ENCODE results near the gene PDLIM7. TPM values are rescaled to one million over a fixed set of nuclear protein-coding genes. Genes with fewer than 3 reads are reported as not detected.
A peak's percentile ranks its signal among the peaks of the same experiment; 100 is the strongest.
"Not testable (repeated sequence)": the region's sequence is repeated elsewhere in the genome, so short reads cannot be mapped to it uniquely, and the experiment has no call there.

The PDLIM7 gene
- total and polyA plus RNA-seq, 4 donors: 184 to 1,248 (median 620) TPM

- intact Hi-C loops (cut with DNase I): no loop called here
- ATAC-seq (ENCODE audit: low FRiP score): peak; percentile 12
- Histone ChIP-seq H3K27ac (ENCODE audit: low read depth in 1 of 2, low read length in 2 of 2) (peak overlapping the region; percentile 14 to 31), H3K36me3 (ENCODE audit: control insufficient read depth in 1 of 2, insufficient read depth in 2 of 2, low read length in 1 of 2) (peaks cover 0 to 16% of the 10 kb centered on the region in 2 donors), H3K4me3 (ENCODE audit: low read length in 2 of 2) (no peak overlapping the region), H3K4me1 (ENCODE audit: control insufficient read depth in 1 of 2, insufficient read depth in 2 of 2, low read length in 2 of 2) (no peaks in the 10 kb centered on the region), H3K27me3 (ENCODE audit: control insufficient read depth in 1 of 2, insufficient read depth in 2 of 2, low read length in 1 of 2) (no peaks in the 10 kb centered on the region), H3K9me3 (ENCODE audit: control insufficient read depth, low read length) (no peaks in the 10 kb centered on the region)
- WGBS, 2 donors: 16 to 20% methylated on average over 28 to 43 of the region's 43 CpGs
- DNase-seq: peak in 1 of 2 donors; percentile 86
Observed at GRCh38 chr5:177491429-177491945, 5.9 kb downstream of the PDLIM7 start.

GRCh38 chr5:177490992-177491391 is 6.4 kb downstream of the PDLIM7 start:
- H3K27me3 ChIP-seq (ENCODE audit: control insufficient read depth in 1 of 2, insufficient read depth in 2 of 2, low read length in 1 of 2): no peaks in the 10 kb centered on the region
- no peak for DNase-seq
- peaks cover 0 to 18% of the 10 kb centered on the region in 2 donors for H3K36me3 ChIP-seq (ENCODE audit: control insufficient read depth in 1 of 2, insufficient read depth in 2 of 2, low read length in 1 of 2)
- H3K4me3 ChIP-seq (ENCODE audit: low read length in 2 of 2): no peak overlapping the region
- H3K27ac ChIP-seq (ENCODE audit: low read depth in 1 of 2, low read length in 2 of 2): peak overlapping the region in 1 of 2 donors; percentile 10
- ATAC-seq (ENCODE audit: low FRiP score): no peak
- WGBS, 2 donors: 26 to 29% methylated on average over 16 of the region's 16 CpGs
- no peaks in the 10 kb centered on the region for H3K4me1 ChIP-seq (ENCODE audit: control insufficient read depth in 1 of 2, insufficient read depth in 2 of 2, low read length in 2 of 2)
- intact Hi-C loops (cut with DNase I): no loop called here
- no peaks in the 10 kb centered on the region for H3K9me3 ChIP-seq (ENCODE audit: control insufficient read depth, low read length)

GRCh38 chr5:177490311-177490991 is 7.0 kb downstream of the PDLIM7 start:
- intact Hi-C loops (cut with DNase I): no loop called here
- ATAC-seq (ENCODE audit: low FRiP score) (no peak), DNase-seq (no peak)
- Histone ChIP-seq H3K36me3 (ENCODE audit: control insufficient read depth in 1 of 2, insufficient read depth in 2 of 2, low read length in 1 of 2) (peaks cover 0 to 18% of the 10 kb centered on the region in 2 donors), H3K4me1 (ENCODE audit: control insufficient read depth in 1 of 2, insufficient read depth in 2 of 2, low read length in 2 of 2) (no peaks in the 10 kb centered on the region), H3K27me3 (ENCODE audit: control insufficient read depth in 1 of 2, insufficient read depth in 2 of 2, low read length in 1 of 2) (no peaks in the 10 kb centered on the region), H3K27ac (ENCODE audit: low read depth in 1 of 2, low read length in 2 of 2) (peak overlapping the region in 1 of 2 donors; percentile 11), H3K9me3 (ENCODE audit: control insufficient read depth, low read length) (no peaks in the 10 kb centered on the region), H3K4me3 (ENCODE audit: low read length in 2 of 2) (no peak overlapping the region)
- 17 to 23% methylated on average over 15 of the region's 15 CpGs for WGBS, 2 donors

- H3K9me3 ChIP-seq (ENCODE audit: control insufficient read depth, low read length): no peaks in the 10 kb centered on the region
- DNase-seq (peak in 1 of 2 donors; percentile 81), ATAC-seq (ENCODE audit: low FRiP score) (no peak)
- peaks cover 0 to 18% of the 10 kb centered on the region in 2 donors for H3K36me3 ChIP-seq (ENCODE audit: control insufficient read depth in 1 of 2, insufficient read depth in 2 of 2, low read length in 1 of 2)
- H3K27ac ChIP-seq (ENCODE audit: low read depth in 1 of 2, low read length in 2 of 2): no peak overlapping the region
- intact Hi-C loops (cut with DNase I): no loop called here
- H3K4me3 ChIP-seq (ENCODE audit: low read length in 2 of 2): no peak overlapping the region
- no peaks in the 10 kb centered on the region for H3K27me3 ChIP-seq (ENCODE audit: control insufficient read depth in 1 of 2, insufficient read depth in 2 of 2, low read length in 1 of 2)
- H3K4me1 ChIP-seq (ENCODE audit: control insufficient read depth in 1 of 2, insufficient read depth in 2 of 2, low read length in 2 of 2): no peaks in the 10 kb centered on the region
- WGBS, 2 donors: 39% methylated on average over 25 to 26 of the region's 26 CpGs
Observed at GRCh38 chr5:177489119-177489716, 8.2 kb downstream of the PDLIM7 start.

GRCh38 chr5:177487975-177488374 is 9.4 kb downstream of the PDLIM7 start:
- WGBS, 2 donors: 69% methylated on average over 15 of the region's 15 CpGs
- DNase-seq (no peak), ATAC-seq (ENCODE audit: low FRiP score) (no peak)
- Histone ChIP-seq H3K36me3 (ENCODE audit: control insufficient read depth in 1 of 2, insufficient read depth in 2 of 2, low read length in 1 of 2) (peaks cover 0 to 18% of the 10 kb centered on the region in 2 donors), H3K27me3 (ENCODE audit: control insufficient read depth in 1 of 2, insufficient read depth in 2 of 2, low read length in 1 of 2) (no peaks in the 10 kb centered on the region), H3K4me3 (ENCODE audit: low read length in 2 of 2) (no peak overlapping the region), H3K27ac (ENCODE audit: low read depth in 1 of 2, low read length in 2 of 2) (no peak overlapping the region), H3K4me1 (ENCODE audit: control insufficient read depth in 1 of 2, insufficient read depth in 2 of 2, low read length in 2 of 2) (no peaks in the 10 kb centered on the region), H3K9me3 (ENCODE audit: control insufficient read depth, low read length) (no peaks in the 10 kb centered on the region)
- intact Hi-C loops (cut with DNase I): no loop called here

- DNase-seq: no peak
- Histone ChIP-seq H3K36me3 (ENCODE audit: control insufficient read depth in 1 of 2, insufficient read depth in 2 of 2, low read length in 1 of 2) (peaks cover 0 to 18% of the 10 kb centered on the region in 2 donors), H3K27ac (ENCODE audit: low read depth in 1 of 2, low read length in 2 of 2) (no peak overlapping the region), H3K27me3 (ENCODE audit: control insufficient read depth in 1 of 2, insufficient read depth in 2 of 2, low read length in 1 of 2) (no peaks in the 10 kb centered on the region), H3K9me3 (ENCODE audit: control insufficient read depth, low read length) (no peaks in the 10 kb centered on the region), H3K4me3 (ENCODE audit: low read length in 2 of 2) (no peak overlapping the region), H3K4me1 (ENCODE audit: control insufficient read depth in 1 of 2, insufficient read depth in 2 of 2, low read length in 2 of 2) (no peaks in the 10 kb centered on the region)
- 78% methylated on average over 8 of the region's 8 CpGs for WGBS, 2 donors
- no peak for ATAC-seq (ENCODE audit: low FRiP score)
- intact Hi-C loops (cut with DNase I): no loop called here
Observed at GRCh38 chr5:177487144-177487543, 10.3 kb downstream of the PDLIM7 start.

GRCh38 chr5:177486256-177486655 is 11.1 kb downstream of the PDLIM7 start:
- intact Hi-C loops (cut with DNase I): no loop called here
- Histone ChIP-seq H3K36me3 (ENCODE audit: control insufficient read depth in 1 of 2, insufficient read depth in 2 of 2, low read length in 1 of 2) (peaks cover 0 to 18% of the 10 kb centered on the region in 2 donors), H3K9me3 (ENCODE audit: control insufficient read depth, low read length) (no peaks in the 10 kb centered on the region), H3K4me3 (ENCODE audit: low read length in 2 of 2) (no peak overlapping the region), H3K4me1 (ENCODE audit: control insufficient read depth in 1 of 2, insufficient read depth in 2 of 2, low read length in 2 of 2) (no peaks in the 10 kb centered on the region), H3K27me3 (ENCODE audit: control insufficient read depth in 1 of 2, insufficient read depth in 2 of 2, low read length in 1 of 2) (no peaks in the 10 kb centered on the region), H3K27ac (ENCODE audit: low read depth in 1 of 2, low read length in 2 of 2) (no peak overlapping the region)
- no peak for ATAC-seq (ENCODE audit: low FRiP score)
- no peak for DNase-seq
- 76% methylated on average over 3 of the region's 3 CpGs for WGBS, 2 donors

- H3K4me1 ChIP-seq (ENCODE audit: control insufficient read depth in 1 of 2, insufficient read depth in 2 of 2, low read length in 2 of 2); H3K27ac ChIP-seq (ENCODE audit: low read depth in 1 of 2, low read length in 2 of 2); DNase-seq; intact Hi-C loops (cut with DNase I); H3K4me3 ChIP-seq (ENCODE audit: low read length in 2 of 2); H3K9me3 ChIP-seq (ENCODE audit: control insufficient read depth, low read length); H3K27me3 ChIP-seq (ENCODE audit: control insufficient read depth in 1 of 2, insufficient read depth in 2 of 2, low read length in 1 of 2); ATAC-seq (ENCODE audit: low FRiP score): not testable (repeated sequence)
- H3K36me3 ChIP-seq (ENCODE audit: control insufficient read depth in 1 of 2, insufficient read depth in 2 of 2, low read length in 1 of 2): peaks cover 0 to 14% of the 10 kb centered on the region in 2 donors
- 79 to 88% methylated on average over 3 of the region's 3 CpGs for WGBS, 2 donors
Observed at GRCh38 chr5:177485753-177486152, 11.7 kb downstream of the PDLIM7 start.
